Thoracic aorta (tissue), 2 donors: ENCODE data around the gene KIAA0930. TPM values are rescaled to one million over a fixed set of nuclear protein-coding genes. Genes with fewer than 3 reads are reported as not detected.

ENCODE experiments used
- ATAC-seq: fragments of 150-250 bp; one replicate; pipeline ENCODE4 v1.8.0; 2017; ENCODE audit warnings: low read depth; ENCODE audit not compliant: insufficient number of reproducible peaks, low FRiP score
- DNase-seq: peaks from one replicate; pipeline ENCODE4 v3.0.0-alpha.2; 2020; ENCODE audit warnings: low spot score
- H3K27ac ChIP-seq, 2 donors: fragments of 200-600 bp; sonication (generic); 1 replicate in 1 of 2; 2 replicates in 1 of 2; pipeline ENCODE4 v1.5.1; 2016; ENCODE audit warnings: mild to moderate bottlenecking in 2 of 2, moderate library complexity in 2 of 2
- H3K27me3 ChIP-seq: fragments of 200-600 bp; sonication (generic); replicated peaks from 2 replicates; pipeline ENCODE4 v1.6.0; 2016; ENCODE audit warnings: mild to moderate bottlenecking; ENCODE audit not compliant: insufficient read depth
- H3K36me3 ChIP-seq: fragments of 200-600 bp; sonication (generic); one replicate; pipeline ENCODE4 v1.5.1; 2016
- H3K4me1 ChIP-seq, 2 donors: fragments of 200-600 bp; sonication (generic); 1 replicate in 1 of 2; 2 replicates in 1 of 2; pipeline versions ENCODE4 v1.5.1 to v1.6.0; 2016; ENCODE audit warnings: low read depth in 2 of 2, mild to moderate bottlenecking in 1 of 2; ENCODE audit not compliant: control insufficient read depth in 1 of 2
- H3K4me3 ChIP-seq: fragments of 200-600 bp; sonication (generic); 2 replicates; pipeline ENCODE4 v1.5.1; 2016; ENCODE audit warnings: mild to moderate bottlenecking
- H3K9me3 ChIP-seq: fragments of 200-600 bp; sonication (generic); 2 replicates; pipeline ENCODE4 v1.5.1; 2016
- CTCF ChIP-seq: fragments of 200-600 bp; sonication (generic); IDR thresholded peaks from one replicate; pipeline ENCODE4 v1.5.1; 2019; ENCODE audit warnings: antibody characterized with exemption
- total RNA-seq, 2 donors: library from RNA; depleted of rRNA; stranded (reverse); fragments of >200 nt; gene quantifications; one replicate each; pipeline versions ENCODE4 v1.1.0 to v1.2.3, GENCODE V29; 2016

KIAA0930 gene
- total RNA-seq, 2 donors from 2014 or later, result 76.9 to 99.1 TPM

GRCh38 chr22:45197606-45198462 lies 42.9 kb downstream of the KIAA0930 start:
- peaks cover 63% of the 10 kb centered on the region for H3K36me3 ChIP-seq
- no peak for DNase-seq
- no peak for TF ChIP-seq CTCF
- H3K27ac ChIP-seq, result no peak overlapping the region
- H3K27me3 ChIP-seq, result no peaks in the 10 kb centered on the region
- no peaks in the 10 kb centered on the region for H3K9me3 ChIP-seq
- H3K4me1 ChIP-seq, result peaks cover 0 to 10% of the 10 kb centered on the region in 2 donors
- ATAC-seq, result no peak
- no peak overlapping the region for H3K4me3 ChIP-seq

- H3K36me3 ChIP-seq, result peaks cover 55% of the 10 kb centered on the region
- H3K27ac ChIP-seq, result no peak overlapping the region
- no peaks in the 10 kb centered on the region for H3K9me3 ChIP-seq
- ATAC-seq, result no peak
- TF ChIP-seq CTCF, result no peak
- no peaks in the 10 kb centered on the region for H3K27me3 ChIP-seq
- H3K4me1 ChIP-seq, result peaks cover 0 to 4% of the 10 kb centered on the region in 2 donors
- DNase-seq, result no peak
- H3K4me3 ChIP-seq, result no peak overlapping the region
These were observed 43.6 kb downstream of the KIAA0930 start for GRCh38 chr22:45196926-45197605.

GRCh38 chr22:45196308-45196707 lies 44.4 kb downstream of the KIAA0930 start:
- DNase-seq, result no peak
- TF ChIP-seq CTCF, result no peak
- peaks cover 49% of the 10 kb centered on the region for H3K36me3 ChIP-seq
- H3K4me1 ChIP-seq, result no peaks in the 10 kb centered on the region
- no peaks in the 10 kb centered on the region for H3K9me3 ChIP-seq
- no peaks in the 10 kb centered on the region for H3K27me3 ChIP-seq
- no peak overlapping the region for H3K4me3 ChIP-seq
- H3K27ac ChIP-seq, result no peak overlapping the region
- no peak for ATAC-seq

- H3K36me3 ChIP-seq, result peaks cover 47% of the 10 kb centered on the region
- no peak for DNase-seq
- no peak for ATAC-seq
These were observed 45.1 kb downstream of the KIAA0930 start for GRCh38 chr22:45195616-45196015.

More at GRCh38 chr22:45195616-45196015, 45.1 kb downstream of the KIAA0930 start:
- no peak overlapping the region for H3K27ac ChIP-seq
- TF ChIP-seq CTCF, result no peak
- no peaks in the 10 kb centered on the region for H3K4me1 ChIP-seq
- H3K4me3 ChIP-seq, result no peak overlapping the region
- no peaks in the 10 kb centered on the region for H3K9me3 ChIP-seq
- H3K27me3 ChIP-seq, result no peaks in the 10 kb centered on the region
